C4-2B (cell line): ENCODE results near the gene GP1BA.
"Not testable (repeated sequence)": the region's sequence is repeated elsewhere in the genome, so short reads cannot be mapped to it uniquely, and the experiment has no call there.

Experiments
- H3K27ac ChIP-seq: fragments of 450-650 bp; 2 replicates; pipeline ENCODE4 v1.5.1; 2017
- CTCF ChIP-seq: fragments of 450-650 bp; conservative IDR thresholded peaks from 2 replicates; pipeline ENCODE4 v1.5.1; 2017; ENCODE audit warnings: mild to moderate bottlenecking
- ZFX ChIP-seq: fragments of 450-650 bp; IDR thresholded peaks from 2 replicates; pipeline ENCODE4 v1.6.1; 2017

Gene GP1BA

GRCh38 chr17:4920351-4921048 lies 11.6 kb upstream of the GP1BA start:
- no peak for TF ChIP-seq CTCF
- TF ChIP-seq ZFX = no peak
- no peak overlapping the region for H3K27ac ChIP-seq

GRCh38 chr17:4921320-4921719 lies 10.8 kb upstream of the GP1BA start:
- no peak overlapping the region for H3K27ac ChIP-seq
- TF ChIP-seq ZFX (no peak), CTCF (no peak)

GRCh38 chr17:4926577-4927335 lies 5.3 kb upstream of the GP1BA start:
- H3K27ac ChIP-seq = not testable (repeated sequence)

- no peak for TF ChIP-seq ZFX
- no peak for TF ChIP-seq CTCF
These were observed 3.2 kb upstream of the GP1BA start for GRCh38 chr17:4928881-4929280.

GRCh38 chr17:4932756-4933155 lies 679 bp downstream of the GP1BA start:
- no peak overlapping the region for H3K27ac ChIP-seq
- TF ChIP-seq CTCF (no peak), ZFX (no peak)

More at GRCh38 chr17:4928881-4929280, 3.2 kb upstream of the GP1BA start:
- H3K27ac ChIP-seq = no peak overlapping the region

- TF ChIP-seq CTCF = no peak
- TF ChIP-seq ZFX = no peak
- H3K27ac ChIP-seq = no peak overlapping the region
These were observed 1.6 kb downstream of the GP1BA start for GRCh38 chr17:4933646-4934045.

GRCh38 chr17:4934173-4934979 lies 2.3 kb downstream of the GP1BA start:
- TF ChIP-seq CTCF = no peak
- no peak for TF ChIP-seq ZFX
- no peak overlapping the region for H3K27ac ChIP-seq
